Stromal cell of bone marrow (primary cell): Measurements from ENCODE around the gene SLC27A5.
"Not testable (repeated sequence)": the region's sequence is repeated elsewhere in the genome, so short reads cannot be mapped to it uniquely, and the experiment has no call there.

Experiments
- DNase-seq: peaks from one replicate; pipeline ENCODE4 v3.0.0-alpha.2; 2012; ENCODE audit warnings: low read depth

The SLC27A5 gene

DNA sequence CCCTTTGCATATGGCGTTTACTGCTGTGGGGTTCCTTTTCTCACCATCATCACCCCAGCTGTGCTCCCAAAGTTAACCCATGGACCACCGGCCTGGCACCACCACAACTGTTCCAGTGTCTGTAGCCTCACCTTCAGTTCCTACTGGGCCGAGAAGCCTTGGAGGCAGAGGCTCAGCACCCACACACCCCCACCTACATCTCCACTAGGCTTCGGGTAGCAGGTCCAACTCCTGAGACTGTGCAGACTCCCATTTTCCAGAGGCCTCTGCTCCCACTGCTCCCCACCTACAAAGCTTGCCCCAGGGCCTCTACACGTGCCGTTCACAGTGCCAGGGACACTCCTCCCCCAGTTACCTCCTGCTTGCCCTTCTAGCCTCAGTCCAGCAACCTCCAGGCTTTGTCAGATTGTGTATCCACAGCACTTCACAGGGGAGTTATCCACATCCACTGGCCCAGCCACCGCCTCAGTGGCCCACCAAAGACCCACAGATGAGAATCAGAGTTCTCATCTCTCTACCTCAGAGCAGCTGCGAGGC lies 14.1 kb downstream of the SLC27A5 start:
- no peak for DNase-seq

- no peak for DNase-seq
These were observed 19.5 kb downstream of the SLC27A5 start for GRCh38 chr19:58492265-58492664.

- no peak for DNase-seq
These were observed 20.4 kb downstream of the SLC27A5 start for GRCh38 chr19:58491393-58491792.

DNA sequence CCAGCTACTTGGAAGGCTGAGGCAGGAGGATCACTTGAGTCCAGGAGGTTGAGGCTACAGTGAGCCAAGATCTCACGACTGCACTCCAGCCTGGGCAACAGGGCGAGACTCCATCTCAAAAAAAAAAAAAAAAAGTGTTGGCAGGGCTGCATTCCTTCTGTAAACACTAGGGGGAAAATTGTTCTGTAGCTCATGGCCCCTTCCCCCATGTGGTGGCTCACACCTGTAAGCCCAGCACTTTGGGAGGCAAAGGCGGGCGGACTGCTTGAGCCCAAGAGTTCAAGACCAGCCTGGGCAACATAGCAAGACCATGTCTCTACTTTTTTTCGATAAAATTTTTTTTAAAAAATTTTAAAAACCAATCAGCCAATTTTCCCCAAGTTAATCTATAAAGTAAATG lies 27.4 kb downstream of the SLC27A5 start:
- DNase-seq: not testable (repeated sequence)

DNA sequence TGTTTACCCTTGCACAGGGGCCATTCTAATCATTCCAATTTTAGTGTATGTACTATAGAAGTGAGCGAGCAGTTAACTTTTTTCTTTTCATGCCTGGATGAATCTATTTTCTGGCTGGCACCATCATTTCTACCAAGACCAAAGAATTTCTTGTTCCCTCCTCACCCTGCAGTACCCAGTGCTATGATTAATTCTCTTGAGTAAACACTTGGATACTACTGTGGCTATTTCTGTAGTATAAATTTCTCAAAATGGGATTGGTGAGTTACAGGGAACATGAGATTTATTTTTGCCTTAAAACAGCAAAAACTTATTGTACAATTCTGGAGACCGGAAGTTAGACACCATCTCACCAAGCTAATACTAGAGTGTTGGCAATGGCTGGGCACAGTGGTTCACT lies 28.0 kb downstream of the SLC27A5 start:
- no peak for DNase-seq

DNA sequence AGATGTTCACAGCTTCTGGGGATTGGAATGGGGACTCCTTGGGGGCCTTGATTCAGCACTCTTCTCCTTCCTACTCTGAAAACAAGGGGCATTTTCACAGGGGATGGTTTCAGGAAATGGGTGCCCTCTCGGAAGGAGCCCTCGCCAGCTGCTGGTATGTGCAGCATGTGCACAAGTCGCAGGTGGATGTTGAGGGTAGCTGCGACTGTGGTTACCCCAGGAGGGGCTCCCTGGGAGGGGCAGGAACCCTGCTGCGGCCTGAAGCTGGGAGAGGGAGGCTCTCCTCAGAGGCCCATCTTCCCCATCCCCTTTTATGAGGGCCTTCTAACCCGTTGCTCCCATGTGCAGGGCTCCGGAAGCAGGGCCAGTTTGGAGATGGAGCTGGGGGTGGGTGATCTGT lies 29.4 kb downstream of the SLC27A5 start:
- no peak for DNase-seq

GRCh38 chr19:58480831-58481230 lies 31.0 kb downstream of the SLC27A5 start:
- DNase-seq: no peak

DNA sequence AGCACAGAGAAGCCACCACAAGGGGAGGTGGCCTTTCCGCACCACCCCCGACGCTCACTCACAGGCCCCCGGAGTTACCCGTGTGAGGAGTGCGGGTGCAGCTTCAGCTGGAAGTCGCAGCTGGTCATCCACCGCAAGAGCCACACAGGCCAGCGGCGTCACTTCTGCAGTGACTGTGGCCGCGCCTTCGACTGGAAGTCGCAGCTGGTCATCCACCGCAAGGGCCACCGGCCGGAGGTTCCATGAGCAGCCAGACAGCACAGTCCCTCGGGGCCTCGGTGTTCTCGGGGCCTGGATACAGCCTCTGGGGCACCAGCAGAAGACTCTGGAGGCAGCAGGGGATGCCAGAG lies 31.3 kb downstream of the SLC27A5 start:
- DNase-seq: no peak

- no peak for DNase-seq
These were observed 31.9 kb downstream of the SLC27A5 start for GRCh38 chr19:58479736-58480480.

- DNase-seq: no peak
These were observed 32.5 kb downstream of the SLC27A5 start for GRCh38 chr19:58479303-58479702.

DNA sequence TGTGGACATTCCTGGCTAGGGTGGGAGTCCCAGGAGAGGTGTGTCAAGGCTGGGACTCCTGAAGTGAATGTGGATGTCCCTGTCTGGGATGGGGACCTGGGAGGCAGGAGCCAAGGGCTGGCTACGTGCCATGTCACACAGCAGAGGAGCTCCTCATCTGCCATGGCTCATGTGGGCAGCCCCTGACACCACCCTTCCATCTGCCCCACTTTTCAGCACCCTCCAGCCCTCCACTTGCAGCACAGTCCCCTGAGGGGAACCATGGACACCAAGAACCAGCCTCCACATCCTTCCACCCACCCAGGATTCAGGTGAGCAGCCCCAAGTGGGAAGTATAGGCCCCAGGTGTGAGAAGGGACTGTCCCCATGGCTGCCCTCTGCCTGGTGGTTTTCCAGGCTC lies 33.9 kb downstream of the SLC27A5 start:
- DNase-seq: no peak

DNA sequence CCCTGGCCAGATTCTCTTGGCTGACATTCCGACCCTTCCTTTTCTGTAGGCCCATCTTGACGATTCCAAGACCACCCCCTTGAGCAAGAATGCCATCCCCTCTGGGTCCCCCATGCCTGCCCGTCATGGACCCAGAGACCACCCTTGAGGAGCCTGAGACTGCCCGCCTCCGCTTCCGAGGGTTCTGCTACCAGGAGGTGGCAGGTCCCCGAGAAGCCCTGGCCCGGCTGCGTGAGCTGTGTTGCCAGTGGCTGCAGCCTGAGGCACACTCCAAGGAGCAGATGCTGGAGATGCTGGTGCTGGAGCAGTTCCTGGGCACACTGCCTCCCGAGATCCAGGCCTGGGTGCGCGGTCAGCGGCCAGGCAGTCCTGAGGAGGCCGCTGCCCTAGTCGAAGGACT lies 34.7 kb downstream of the SLC27A5 start:
- DNase-seq: no peak

DNA sequence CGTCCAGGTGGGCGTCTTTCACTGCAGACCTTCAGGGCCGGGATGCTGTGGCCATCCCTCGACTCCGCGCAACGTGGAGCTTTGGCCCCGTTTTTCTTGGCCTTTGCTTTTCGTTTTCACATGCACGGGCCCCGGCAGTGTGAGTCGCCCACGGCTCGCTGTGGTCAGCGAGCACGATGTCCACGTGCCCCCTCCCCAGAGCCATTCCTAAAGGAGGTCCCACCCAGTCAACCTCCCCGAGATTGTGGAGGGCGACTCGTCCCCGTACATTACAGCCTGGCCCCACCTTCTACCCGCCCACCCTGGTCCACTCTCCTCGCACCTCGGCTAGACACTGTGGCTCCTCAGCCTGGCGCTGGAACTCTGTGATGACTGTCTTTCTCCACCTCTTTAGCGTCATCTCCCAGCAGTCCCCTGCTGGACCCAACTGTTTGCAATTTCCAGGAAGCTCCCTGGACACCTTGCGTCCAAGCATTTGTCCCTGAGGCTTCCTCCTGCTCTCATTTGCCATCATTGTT lies 35.2 kb downstream of the SLC27A5 start:
- DNase-seq: no peak

- peak; percentile 96 for DNase-seq
These were observed 35.9 kb downstream of the SLC27A5 start, which contains the start of gene ZNF446 for GRCh38 chr19:58475714-58476497. Gene ZNF446 (plus strand): TSS chr19:58476352. CDS start chr19:58477219, 867 bp downstream.

DNA sequence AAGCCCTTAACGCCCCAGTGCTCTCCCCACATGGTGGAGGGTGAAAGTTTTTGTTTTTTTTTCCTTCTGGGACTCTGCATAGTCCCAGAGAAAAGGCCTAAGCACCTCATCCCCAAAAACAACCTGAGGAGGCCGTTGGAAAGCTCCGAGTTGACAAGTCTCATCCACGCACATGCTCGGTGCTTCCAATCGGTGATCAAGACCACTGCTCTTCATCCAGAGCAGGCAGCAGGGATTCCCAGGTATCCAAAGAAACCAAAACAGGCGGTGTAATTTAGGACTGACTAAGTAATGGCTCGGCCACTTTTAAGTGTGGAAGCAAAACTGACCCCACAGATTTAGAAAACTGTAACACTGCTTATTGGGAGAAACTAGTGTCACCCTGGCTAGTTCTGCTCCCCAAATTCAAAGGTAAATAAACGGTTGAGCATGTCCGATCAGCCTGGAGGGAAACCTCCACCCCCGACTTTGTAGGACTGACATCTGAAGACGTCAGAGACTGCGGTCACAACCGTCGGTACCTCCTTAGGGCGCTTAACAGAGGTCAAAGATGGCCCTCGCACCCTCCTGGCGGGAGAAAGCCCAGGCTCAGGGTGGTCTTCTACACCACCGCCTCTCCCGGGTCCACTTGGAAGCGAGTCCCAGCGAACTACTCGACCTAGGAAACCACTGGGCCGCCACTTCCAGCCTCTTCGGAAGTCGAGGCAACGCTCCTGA lies 36.6 kb downstream of the SLC27A5 start:
- DNase-seq: no peak

DNA sequence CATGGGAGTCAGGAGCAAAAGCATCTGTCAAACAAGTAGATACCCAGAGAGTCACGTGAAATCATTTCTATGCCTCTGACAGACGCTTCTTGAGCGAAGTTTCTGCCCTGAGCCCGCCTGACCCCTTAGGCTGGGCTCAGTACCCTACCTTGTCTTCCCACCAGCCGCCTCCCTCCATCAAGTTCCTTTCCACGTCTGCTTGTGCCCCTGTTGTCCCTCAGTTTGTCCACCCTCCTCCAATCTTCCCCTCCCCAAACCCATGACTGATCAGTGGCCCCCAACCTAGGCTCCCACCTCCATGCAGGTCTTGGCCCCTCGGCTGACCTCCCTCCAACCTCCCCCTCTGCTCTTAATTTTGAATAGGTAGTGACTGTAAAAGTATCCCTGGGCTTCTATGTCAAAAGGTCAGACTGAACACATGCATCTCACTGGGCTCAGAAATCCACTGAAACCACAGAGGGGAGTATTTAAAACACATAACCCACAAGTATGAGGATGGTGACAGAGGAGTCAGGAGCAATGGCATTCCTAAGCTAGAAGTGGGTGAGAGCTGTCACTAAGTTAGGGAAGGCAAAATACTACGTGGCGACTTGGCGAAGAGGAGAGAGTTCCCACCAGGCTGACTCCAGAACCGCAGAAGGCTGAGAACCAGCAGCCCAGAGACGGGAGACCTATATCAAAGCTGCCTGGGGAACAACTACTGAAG lies 37.3 kb downstream of the SLC27A5 start:
- DNase-seq: peak; percentile 5

DNA sequence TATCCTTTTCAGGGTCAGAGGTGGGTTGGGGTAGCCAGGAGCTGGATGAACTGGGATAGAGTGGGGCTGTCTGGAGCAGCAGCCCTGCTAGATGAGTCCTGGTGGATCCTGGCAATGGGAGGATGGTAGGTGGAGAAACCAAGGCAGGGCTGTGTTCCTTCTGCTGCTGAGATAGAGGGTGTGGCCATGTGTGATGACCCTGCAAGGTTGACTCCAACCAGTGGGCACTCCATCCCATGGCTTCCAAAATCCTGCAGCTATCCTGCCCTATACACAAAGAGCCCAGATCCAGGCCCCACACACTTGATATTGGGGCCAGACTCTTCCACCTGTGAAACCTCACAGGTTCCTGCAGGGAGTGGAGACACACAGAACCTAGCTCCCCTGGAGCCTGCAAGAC lies 38.0 kb downstream of the SLC27A5 start:
- no peak for DNase-seq

GRCh38 chr19:58471736-58472135 lies 40.1 kb downstream of the SLC27A5 start:
- no peak for DNase-seq

- not testable (repeated sequence) for DNase-seq
These were observed 40.8 kb downstream of the SLC27A5 start for GRCh38 chr19:58470837-58471543.

- no peak for DNase-seq
These were observed 42.4 kb downstream of the SLC27A5 start for GRCh38 chr19:58469241-58470013.
